Spleen (tissue), 10 donors: ENCODE results near the gene RNASEH2B. TPM values are rescaled to one million over a fixed set of nuclear protein-coding genes. Genes with fewer than 3 reads are reported as not detected.

Source experiments
- polyA plus RNA-seq, 3 donors: library from polyadenylated mRNA; stranded (reverse); fragments of 200-250 nt; gene quantifications; one replicate each; pipeline ENCODE4 v1.2.1, GENCODE V29; 2013
- total RNA-seq, 7 donors: library from RNA; depleted of rRNA in 3 of 7; stranded (reverse); fragments of >200 nt in 3 of 7; fragmentation: NEBNext Ultra II Directional in 4 of 7; extraction: Animal tissue kit (Norgen Biotek cat#: 25700) in 4 of 7; gene quantifications; one replicate each; pipeline versions ENCODE4 v1.1.0 to v1.2.1, GENCODE V29; 2016 to 2021
- donor health status: healthy with polysubstance abuse.
- donor health status: DM: no; HTN: no; CAD: no; lungs with moderate emphysema.
- donor health status: DM: no; HTN: no; CAD: no.
- donor health status: Bipolar disorder and iron deficiency.
- donor health status: healthy.
- donor health status: DM: no; HTN: no; CAD: no.
- donor health status: DM: yes; HTN: yes; CAD: no.

Gene RNASEH2B
- total and polyA plus RNA-seq, 10 donors: 57.2 to 129 (median 73.7) TPM

Other genes with a start within 250 kb of the RNASEH2B start
- 1 to 10 TPM in 2 of 7 donors, under 1 TPM in 5; 0.40 to 2.0 (median 0.85) TPM for gene DLEU7, start 66.1 kb upstream of the RNASEH2B start, total RNA-seq
- gene DLEU7, start 66.1 kb upstream of the RNASEH2B start, polyA plus RNA-seq: under 1 TPM; 0.17 to 0.58 (median 0.29) TPM
- under 1 TPM in 3 of 7 donors, not detected in 4; 0.33 to 0.60 (median 0.43) TPM for gene C13orf42, start 201.5 kb downstream of the RNASEH2B start, total RNA-seq
- under 1 TPM in 2 of 3 donors, not detected in 1; 0.03 to 0.28 TPM for gene C13orf42, start 201.5 kb downstream of the RNASEH2B start, polyA plus RNA-seq